GM21381 (cell line): ENCODE data around the gene DNAJC11.

Experiments
- ATAC-seq: cut with Tn5 transposase; IDR thresholded peaks from one replicate; pipeline ENCODE4 v1.9.1; 2021; ENCODE audit warnings: mild to moderate bottlenecking, moderate library complexity; ENCODE audit not compliant: unreplicated experiment

Gene DNAJC11

GRCh38 chr1:6587261-6588005 is 114.2 kb downstream of the DNAJC11 start:
- no peak for ATAC-seq

GRCh38 chr1:6586404-6586816 is 115.2 kb downstream of the DNAJC11 start:
- ATAC-seq: no peak

GRCh38 chr1:6585841-6586240 is 115.8 kb downstream of the DNAJC11 start:
- ATAC-seq: no peak

GRCh38 chr1:6585081-6585722 is 116.4 kb downstream of the DNAJC11 start:
- no peak for ATAC-seq
